Esophagus (tissue), 2 donors: ENCODE results near the gene OTOGL. TPM values are rescaled to one million over a fixed set of nuclear protein-coding genes. Genes with fewer than 3 reads are reported as not detected.

ENCODE experiments used
- H3K27ac ChIP-seq, 2 donors: one replicate each; pipeline ENCODE4 v1.5.1; 2013; ENCODE audit warnings: low read depth in 2 of 2, mild to moderate bottlenecking in 2 of 2, inconsistent platforms in 1 of 2, low read length in 1 of 2, moderate library complexity in 1 of 2
- H3K27me3 ChIP-seq, 2 donors: one replicate each; pipeline ENCODE4 v1.6.1; 2013; ENCODE audit warnings: low read length in 2 of 2, control low read depth in 1 of 2, mild to moderate bottlenecking in 1 of 2; ENCODE audit not compliant: insufficient read depth in 2 of 2, control insufficient read depth in 1 of 2
- H3K36me3 ChIP-seq, 2 donors: one replicate each; pipeline ENCODE4 v1.6.1; 2013; ENCODE audit warnings: low read length in 1 of 2; ENCODE audit not compliant: control insufficient read depth in 2 of 2, insufficient read depth in 2 of 2
- H3K4me1 ChIP-seq, 2 donors: one replicate each; pipeline ENCODE4 v1.6.1; 2013; ENCODE audit warnings: low read length in 1 of 2; ENCODE audit not compliant: control insufficient read depth in 2 of 2, insufficient read depth in 2 of 2
- H3K4me3 ChIP-seq, 2 donors: one replicate each; pipeline ENCODE4 v1.5.1; 2013; ENCODE audit warnings: low read length in 2 of 2, mild to moderate bottlenecking in 2 of 2, low read depth in 1 of 2, moderate library complexity in 1 of 2
- H3K9me3 ChIP-seq, 2 donors: one replicate each; pipeline ENCODE4 v1.6.1; 2013; ENCODE audit warnings: mild to moderate bottlenecking in 2 of 2, low read depth in 1 of 2, low read length in 1 of 2, moderate library complexity in 1 of 2; ENCODE audit not compliant: control insufficient read depth in 2 of 2, insufficient read depth in 1 of 2
- WGBS, 2 donors: extraction: QIAGEN DNeasy Blood & Tissue Kit; methylation state at CpG; one replicate each; pipeline ENCODE4 v1.1.7; 2013; 5-methylcytosine and 5-hydroxymethylcytosine counted together
- polyA plus RNA-seq, 2 donors: library from polyadenylated mRNA; stranded (reverse); fragments of 200-250 nt; gene quantifications; one replicate each; pipeline ENCODE4 v1.2.3, GENCODE V29; 2013
- donor health status: healthy with polysubstance abuse.
- donor health status: Bipolar disorder and iron deficiency.

The OTOGL gene
- polyA plus RNA-seq, 2 donors, result 0.11 to 0.39 TPM

- no peaks in the 10 kb centered on the region for H3K36me3 ChIP-seq
- no peak overlapping the region for H3K4me3 ChIP-seq
- H3K27ac ChIP-seq, result no peak overlapping the region
- no peaks in the 10 kb centered on the region for H3K9me3 ChIP-seq
- H3K4me1 ChIP-seq, result no peaks in the 10 kb centered on the region
- WGBS, 2 donors, result 74 to 93% methylated on average over 1 of the region's 1 CpG
- H3K27me3 ChIP-seq, result no peaks in the 10 kb centered on the region
Measured at GRCh38 chr12:80352474-80352873, 253.1 kb downstream of the OTOGL start.

GRCh38 chr12:80353254-80353653 is 253.9 kb downstream of the OTOGL start:
- WGBS, 2 donors, result 86 to 87% methylated on average over 2 of the region's 2 CpGs
- H3K27me3 ChIP-seq, result no peaks in the 10 kb centered on the region
- no peaks in the 10 kb centered on the region for H3K4me1 ChIP-seq
- no peaks in the 10 kb centered on the region for H3K36me3 ChIP-seq
- H3K27ac ChIP-seq, result no peak overlapping the region
- no peaks in the 10 kb centered on the region for H3K9me3 ChIP-seq
- H3K4me3 ChIP-seq, result no peak overlapping the region

- Histone ChIP-seq H3K36me3 (no peaks in the 10 kb centered on the region), H3K4me3 (no peak overlapping the region), H3K27ac (no peak overlapping the region), H3K27me3 (no peaks in the 10 kb centered on the region), H3K9me3 (no peaks in the 10 kb centered on the region), H3K4me1 (no peaks in the 10 kb centered on the region)
- 30 to 31% methylated on average over 2 of the region's 2 CpGs for WGBS, 2 donors
Measured at GRCh38 chr12:80356097-80356496, 256.8 kb downstream of the OTOGL start.

GRCh38 chr12:80359703-80360102 is 260.4 kb downstream of the OTOGL start:
- Histone ChIP-seq H3K4me1 (no peaks in the 10 kb centered on the region), H3K4me3 (no peak overlapping the region), H3K27ac (no peak overlapping the region), H3K36me3 (no peaks in the 10 kb centered on the region), H3K9me3 (no peaks in the 10 kb centered on the region), H3K27me3 (no peaks in the 10 kb centered on the region)

GRCh38 chr12:80364056-80364455 is 264.7 kb downstream of the OTOGL start:
- Histone ChIP-seq H3K27me3 (no peaks in the 10 kb centered on the region), H3K4me1 (no peaks in the 10 kb centered on the region), H3K4me3 (no peak overlapping the region), H3K36me3 (no peaks in the 10 kb centered on the region), H3K27ac (no peak overlapping the region), H3K9me3 (no peaks in the 10 kb centered on the region)
- WGBS, 2 donors, result 77 to 79% methylated on average over 3 of the region's 3 CpGs

GRCh38 chr12:80373666-80374065 is 274.3 kb downstream of the OTOGL start:
- H3K36me3 ChIP-seq, result no peaks in the 10 kb centered on the region
- WGBS, 2 donors, result 60 to 77% methylated on average over 4 of the region's 4 CpGs
- H3K27ac ChIP-seq, result no peak overlapping the region
- no peaks in the 10 kb centered on the region for H3K9me3 ChIP-seq
- no peaks in the 10 kb centered on the region for H3K27me3 ChIP-seq
- no peaks in the 10 kb centered on the region for H3K4me1 ChIP-seq
- H3K4me3 ChIP-seq, result no peak overlapping the region

GRCh38 chr12:80374615-80375014 is 275.3 kb downstream of the OTOGL start:
- Histone ChIP-seq H3K4me3 (no peak overlapping the region), H3K27me3 (no peaks in the 10 kb centered on the region), H3K4me1 (no peaks in the 10 kb centered on the region), H3K36me3 (no peaks in the 10 kb centered on the region), H3K9me3 (no peaks in the 10 kb centered on the region), H3K27ac (no peak overlapping the region)

GRCh38 chr12:80377140-80377794 is 277.9 kb downstream of the OTOGL start:
- no peak overlapping the region for H3K4me3 ChIP-seq
- no peaks in the 10 kb centered on the region for H3K9me3 ChIP-seq
- no peaks in the 10 kb centered on the region for H3K4me1 ChIP-seq

GRCh38 chr12:80381121-80381520 is 281.8 kb downstream of the OTOGL start:
- Histone ChIP-seq H3K9me3 (no peaks in the 10 kb centered on the region), H3K36me3 (no peaks in the 10 kb centered on the region), H3K4me3 (no peak overlapping the region), H3K27ac (no peak overlapping the region), H3K27me3 (no peaks in the 10 kb centered on the region), H3K4me1 (no peaks in the 10 kb centered on the region)

More at GRCh38 chr12:80377140-80377794, 277.9 kb downstream of the OTOGL start:
- WGBS, 2 donors, result 82 to 88% methylated on average over 4 of the region's 4 CpGs
- Histone ChIP-seq H3K36me3 (no peaks in the 10 kb centered on the region), H3K27ac (no peak overlapping the region), H3K27me3 (no peaks in the 10 kb centered on the region)

GRCh38 chr12:80382254-80382653 is 282.9 kb downstream of the OTOGL start:
- no peak overlapping the region for H3K27ac ChIP-seq
- H3K4me1 ChIP-seq, result no peaks in the 10 kb centered on the region
- WGBS, 2 donors, result 95 to 96% methylated on average over 8 of the region's 8 CpGs
- H3K4me3 ChIP-seq, result no peak overlapping the region
- no peaks in the 10 kb centered on the region for H3K36me3 ChIP-seq
- H3K27me3 ChIP-seq, result no peaks in the 10 kb centered on the region
- H3K9me3 ChIP-seq, result no peaks in the 10 kb centered on the region
